ENCODE measurements around the gene RPS6KA2.

GRCh38 chr6:166395778-166396177 is 231.3 kb downstream of the RPS6KA2 start:
- TF ChIP-seq POLR2A (IDR thresholded peaks at IDR 0.05) (no peak), CTCF (IDR thresholded peaks at IDR 0.05) (no peak)

All from Peyer's patch (tissue), 4 donors.